Hematopoietic multipotent progenitor cell treated with erythropoietin and hydrocortisone succinate and interleukin-3 and kit ligand, for 8 days (in vitro differentiated cells): ENCODE data around the gene NOL4L.

Experiments used
- DNase-seq: peaks from one replicate; pipeline ENCODE4 v3.0.0-alpha.2; 2015

The NOL4L gene

DNA sequence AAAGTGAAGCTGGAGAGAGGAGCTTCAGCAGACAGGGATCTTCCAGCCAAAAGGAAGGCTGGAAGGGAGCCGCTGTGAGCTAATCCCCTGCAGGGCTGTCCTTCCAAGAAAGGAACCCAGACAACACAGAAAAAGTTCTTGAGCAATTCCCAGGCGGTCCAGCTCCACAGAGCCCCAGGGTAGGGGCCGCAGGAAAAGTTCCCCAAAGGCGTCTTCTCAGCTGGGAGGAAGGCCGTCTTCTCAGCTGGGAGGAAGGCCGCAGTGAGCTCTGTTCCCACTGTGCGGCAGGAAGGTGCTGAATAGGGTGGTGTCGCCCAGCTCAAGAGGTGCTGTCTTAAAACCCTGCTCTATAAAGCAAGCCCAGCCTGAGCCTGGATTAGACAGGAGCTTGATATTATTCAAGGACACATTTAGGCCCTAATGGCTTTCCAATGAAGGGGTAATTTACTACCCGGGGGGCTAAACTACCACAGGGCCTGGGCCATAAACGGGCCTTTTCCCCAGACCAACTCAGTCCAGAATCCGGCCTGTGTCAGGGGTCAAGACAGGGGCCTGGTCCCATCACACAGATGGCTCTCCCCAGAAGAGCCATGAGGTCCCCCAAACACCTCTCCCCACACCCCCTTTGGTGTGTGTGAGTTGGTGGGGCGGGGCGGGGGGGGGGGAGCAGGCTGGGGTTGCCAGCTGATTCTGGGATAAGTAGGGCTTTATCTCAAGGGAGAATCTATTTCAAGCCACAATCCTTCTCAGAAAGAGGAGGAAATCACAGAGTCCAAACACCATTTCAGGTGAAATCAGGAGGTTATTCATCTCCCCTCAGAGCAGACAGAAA, 103.6 kb downstream of the NOL4L start:
- DNase-seq: no peak

DNA sequence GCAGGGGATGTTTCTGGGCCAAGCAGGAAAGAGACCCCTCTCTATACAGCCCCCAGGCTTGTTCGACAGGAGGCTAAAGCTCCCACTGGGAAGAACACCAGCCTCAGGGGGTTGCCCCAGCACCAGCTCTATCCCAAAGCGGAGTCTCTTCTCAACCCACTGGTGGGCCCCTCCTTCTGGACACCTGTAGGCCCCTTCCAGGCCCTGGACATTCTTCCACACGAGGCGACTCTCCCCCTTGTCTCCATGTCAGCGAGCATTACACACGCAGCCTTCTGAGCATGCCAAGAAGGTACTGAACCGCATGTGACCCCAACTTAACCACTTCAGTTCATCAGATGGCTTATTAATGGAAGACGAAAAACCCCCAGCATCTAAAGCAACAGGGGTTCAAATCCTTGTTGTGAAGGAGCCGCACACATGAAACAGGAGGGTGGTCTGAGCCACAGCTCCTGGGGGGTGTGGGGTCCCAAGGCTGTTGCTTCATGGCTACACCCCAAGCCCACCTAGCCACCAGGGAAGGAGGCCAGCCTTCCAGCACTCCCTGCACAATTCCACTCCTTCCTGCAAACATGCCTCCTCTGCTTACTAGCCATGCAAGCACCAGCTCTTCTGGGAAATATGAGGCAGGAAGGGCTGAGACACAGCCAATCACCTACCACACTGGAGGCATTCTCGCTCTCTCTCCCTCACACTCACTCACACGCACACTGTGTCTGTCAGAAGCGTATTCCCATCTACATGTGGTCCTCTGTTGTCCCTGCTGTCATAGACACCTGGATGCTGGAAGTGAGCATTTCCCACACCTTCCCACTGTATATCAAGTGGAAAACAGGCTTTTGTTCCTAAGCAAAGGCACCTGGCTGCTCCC, 104.5 kb downstream of the NOL4L start:
- no peak for DNase-seq

DNA sequence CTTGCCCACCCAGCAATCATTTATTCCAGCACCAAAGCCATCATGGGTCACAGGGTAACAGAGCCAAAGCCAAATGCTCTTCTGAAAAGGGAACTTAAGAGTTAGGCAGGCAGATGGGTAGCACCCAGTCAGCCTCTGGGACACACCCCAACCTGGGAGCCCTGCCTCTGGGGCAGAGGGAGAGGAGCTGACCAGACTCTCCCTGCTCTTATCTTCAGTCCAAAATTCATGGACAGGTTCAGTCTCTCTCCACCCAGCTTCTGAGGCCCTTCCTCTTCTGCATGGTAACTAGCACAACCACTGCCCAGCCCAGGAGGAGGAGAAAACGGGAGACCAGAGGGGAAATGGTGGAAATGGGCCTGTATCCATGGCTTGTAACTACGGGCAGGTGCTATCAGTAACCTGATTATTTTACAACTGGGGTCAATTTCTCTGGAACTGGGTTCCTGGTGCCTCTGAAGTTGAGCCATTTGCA, 105.4 kb downstream of the NOL4L start:
- no peak for DNase-seq

DNA sequence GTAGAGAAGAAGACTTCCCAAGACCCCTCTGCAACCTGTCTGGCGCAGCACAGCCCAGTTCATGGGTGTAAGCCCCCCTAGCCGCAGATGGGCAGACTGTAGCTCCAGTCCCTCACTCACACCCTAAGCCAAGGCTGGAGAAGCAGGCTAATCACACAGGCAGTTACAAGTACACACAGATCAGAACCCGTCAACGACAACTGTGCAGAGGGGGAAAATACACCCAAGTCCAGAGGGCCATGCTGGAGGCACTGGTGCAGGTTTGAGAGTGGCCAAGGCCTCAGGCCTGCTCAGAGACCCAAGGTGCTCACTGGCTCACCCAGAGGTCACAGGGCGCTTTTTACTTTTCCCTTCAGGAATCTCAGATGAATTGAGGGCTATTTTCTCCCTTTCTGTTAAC, 106.1 kb downstream of the NOL4L start:
- no peak for DNase-seq

DNA sequence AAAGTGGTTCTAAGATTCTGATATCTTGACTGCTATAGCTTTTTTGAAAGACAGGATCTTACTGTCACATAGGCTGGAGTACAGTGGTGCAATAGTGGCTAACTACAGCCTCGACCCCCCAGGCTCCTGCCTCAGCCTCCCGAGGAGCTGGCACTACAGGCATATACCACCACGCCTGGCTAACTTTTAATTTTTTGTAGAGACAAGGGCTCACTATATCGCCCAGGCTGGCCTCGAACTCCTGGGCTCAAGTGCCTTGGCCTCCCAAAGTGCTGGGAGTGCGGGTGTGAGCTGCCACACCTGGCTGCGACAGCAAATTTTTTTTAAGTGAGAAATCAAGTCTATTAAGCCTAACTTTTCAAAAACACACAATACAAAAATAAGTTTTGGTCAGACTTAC, 106.6 kb downstream of the NOL4L start:
- no peak for DNase-seq

DNA sequence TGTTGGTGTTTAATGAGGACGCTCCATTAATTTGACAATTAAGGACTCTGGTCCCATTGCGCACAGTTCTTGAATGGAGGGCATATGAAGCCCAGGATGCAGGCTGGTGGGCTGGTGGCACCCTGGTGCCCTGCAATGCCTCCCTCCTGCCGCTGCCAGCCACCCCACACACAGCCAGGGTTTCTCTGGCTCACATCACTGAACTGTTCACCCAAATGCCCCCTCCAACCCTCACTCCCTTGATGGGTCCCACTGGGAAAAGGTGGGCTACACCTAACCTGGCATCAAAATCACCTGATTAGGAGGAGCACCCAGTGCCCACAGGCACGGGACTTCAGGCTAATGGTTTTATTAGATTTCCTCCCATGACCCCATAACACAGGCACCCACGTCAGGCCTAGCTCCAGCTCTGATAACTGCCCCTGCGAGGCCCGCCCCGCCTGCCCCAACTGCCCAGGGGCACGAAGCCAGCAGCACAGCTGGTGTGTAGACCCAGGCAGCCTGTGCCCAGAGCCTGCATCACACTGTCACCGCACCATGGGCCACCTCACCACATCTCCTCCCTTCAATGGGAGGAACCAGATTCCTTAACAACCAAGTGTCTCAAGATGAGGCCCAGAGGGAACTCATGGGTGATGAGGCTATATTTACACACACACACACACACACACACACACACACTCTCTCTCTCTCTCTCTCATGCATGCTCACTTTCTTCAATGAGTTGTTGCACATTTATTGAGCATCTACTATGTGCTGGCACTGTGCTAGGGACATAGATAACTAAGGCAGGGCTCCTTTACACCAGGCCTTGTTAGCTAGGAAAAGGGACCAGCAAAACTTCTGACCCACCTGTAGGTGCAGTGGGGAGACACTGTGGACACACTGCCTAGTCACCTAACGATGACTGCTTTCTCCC, 107.3 kb downstream of the NOL4L start:
- DNase-seq: peak; percentile 83

DNA sequence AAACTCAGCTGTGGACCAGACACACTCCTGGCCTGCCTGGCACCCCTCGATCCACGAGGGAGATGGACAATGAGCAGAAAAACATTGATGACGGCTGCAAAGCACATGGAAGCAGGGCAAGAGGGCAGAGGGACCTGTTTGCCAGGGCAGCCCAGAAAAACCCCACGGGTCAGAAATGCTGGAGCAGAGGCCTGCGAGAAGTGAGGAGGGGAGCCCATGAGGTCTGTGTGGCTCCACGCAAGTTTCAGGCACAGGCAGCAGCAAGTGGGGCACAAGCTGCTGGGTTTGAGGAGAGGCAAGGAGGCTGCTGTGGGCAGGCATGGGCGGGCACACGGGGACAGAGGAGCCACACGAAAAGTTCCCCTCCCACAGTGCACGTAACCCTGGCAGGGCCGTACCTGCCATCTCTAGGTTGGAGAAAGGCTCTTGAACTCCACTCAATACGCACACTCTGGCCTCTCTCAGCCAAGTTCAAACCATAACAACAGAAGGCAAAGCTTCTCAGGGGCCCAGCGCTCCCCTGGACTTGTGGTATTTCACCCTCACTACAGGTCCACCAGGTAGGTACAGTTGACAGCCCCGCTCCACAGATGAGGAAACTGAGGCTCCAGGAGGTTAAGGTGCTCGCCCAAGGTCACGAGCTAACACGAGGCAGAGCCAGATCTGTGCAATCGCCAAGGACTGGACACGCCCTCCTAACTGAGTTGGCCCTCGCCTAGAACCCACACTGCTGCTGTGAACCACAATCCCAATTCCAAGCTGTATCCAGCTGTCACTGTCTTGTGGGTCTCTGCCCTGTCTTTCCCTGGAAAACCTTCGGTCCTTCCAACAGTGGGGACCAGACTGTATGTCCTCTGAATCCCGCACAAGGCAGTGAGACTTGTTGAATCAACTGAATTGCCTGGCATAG, 108.2 kb downstream of the NOL4L start:
- peak; percentile 62 for DNase-seq

DNA sequence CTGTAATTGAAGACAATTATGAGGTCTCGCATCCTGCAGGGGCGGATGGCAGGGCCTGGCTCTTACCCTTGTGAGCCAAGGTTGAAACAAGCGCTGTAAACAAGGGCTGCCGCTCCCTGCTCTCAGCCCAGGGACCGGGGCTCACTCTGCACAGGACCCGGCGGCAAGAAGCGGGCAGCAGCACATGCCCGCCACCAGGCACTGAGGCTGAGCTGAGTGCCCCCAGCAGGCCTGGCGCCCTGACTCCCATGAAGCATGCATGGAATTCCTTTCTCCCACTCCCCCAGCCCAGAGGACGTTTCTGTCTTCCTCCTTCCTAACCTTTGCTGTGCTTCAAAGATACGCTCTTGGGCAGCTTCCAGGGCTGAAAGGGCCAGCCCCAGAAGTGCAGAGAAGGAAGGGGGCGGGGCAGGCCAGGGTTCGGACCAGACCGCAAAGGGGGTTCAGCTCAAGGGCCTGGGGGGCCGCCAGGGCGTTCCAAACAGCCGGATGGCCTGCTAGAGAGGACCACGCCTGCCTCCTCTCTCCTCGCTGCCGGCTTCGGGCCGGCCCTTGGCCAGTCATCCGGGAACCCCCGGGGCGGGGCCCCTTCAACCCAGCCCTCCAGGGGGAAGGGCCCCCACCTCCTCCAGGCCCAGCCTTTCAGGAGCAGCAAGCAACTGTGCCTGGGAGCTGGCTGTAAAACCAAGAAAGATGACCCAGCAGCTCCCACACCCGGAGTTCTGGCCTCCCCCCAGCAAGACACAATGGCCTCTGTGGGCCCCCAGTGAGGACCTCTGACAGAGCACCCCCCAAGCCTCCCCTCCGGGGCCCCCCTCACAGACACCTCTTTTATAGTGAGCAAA, 109.9 kb downstream of the NOL4L start:
- peak; percentile 92 for DNase-seq

DNA sequence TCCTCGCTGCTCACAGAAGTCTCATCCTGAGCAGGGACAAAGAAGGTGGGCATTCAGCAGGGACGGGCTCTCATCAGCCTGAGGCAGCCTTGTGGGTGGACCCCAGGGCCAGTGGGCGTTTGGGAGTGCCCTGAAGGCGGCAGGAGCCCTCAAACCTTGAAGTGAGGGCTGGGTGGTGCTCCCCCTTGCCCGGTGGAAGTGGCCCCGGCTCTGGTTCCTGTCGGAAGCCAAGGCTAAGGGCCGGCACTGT, 110.5 kb downstream of the NOL4L start:
- DNase-seq: no peak

DNA sequence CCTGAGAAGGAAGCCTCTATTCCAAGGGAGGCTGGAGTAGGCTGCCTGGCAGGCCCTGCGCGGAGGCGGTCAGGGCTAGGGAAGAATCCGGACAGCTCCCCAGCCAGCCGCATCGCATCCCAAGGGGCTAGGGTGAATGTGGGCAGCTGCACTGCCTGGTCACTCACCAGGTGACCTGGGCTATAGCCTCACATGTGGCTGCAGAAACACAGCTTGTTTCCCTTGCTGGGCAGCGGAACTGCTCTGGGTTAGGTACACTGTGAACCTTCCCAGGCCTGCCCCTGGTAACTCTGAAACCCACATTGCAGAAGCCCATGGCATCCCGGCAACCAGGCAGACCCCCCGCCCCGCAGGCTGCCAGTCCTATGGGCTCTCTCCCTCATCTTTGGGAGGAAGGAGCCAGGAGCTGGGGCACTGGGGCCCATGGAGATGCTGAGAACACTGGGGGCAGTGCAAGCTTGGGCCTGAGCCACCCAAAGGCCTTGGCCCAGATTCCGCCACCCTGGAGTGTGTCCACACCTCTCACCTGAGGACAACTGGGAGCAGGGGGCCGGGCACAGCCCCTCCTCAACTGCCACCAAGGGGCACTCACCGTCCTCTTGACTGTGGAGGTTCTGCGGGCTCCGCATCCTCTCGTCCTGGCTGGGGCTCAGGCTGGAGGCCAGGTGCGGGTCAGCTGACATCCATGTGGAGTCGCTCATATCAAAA, 111.0 kb downstream of the NOL4L start:
- no peak for DNase-seq

DNA sequence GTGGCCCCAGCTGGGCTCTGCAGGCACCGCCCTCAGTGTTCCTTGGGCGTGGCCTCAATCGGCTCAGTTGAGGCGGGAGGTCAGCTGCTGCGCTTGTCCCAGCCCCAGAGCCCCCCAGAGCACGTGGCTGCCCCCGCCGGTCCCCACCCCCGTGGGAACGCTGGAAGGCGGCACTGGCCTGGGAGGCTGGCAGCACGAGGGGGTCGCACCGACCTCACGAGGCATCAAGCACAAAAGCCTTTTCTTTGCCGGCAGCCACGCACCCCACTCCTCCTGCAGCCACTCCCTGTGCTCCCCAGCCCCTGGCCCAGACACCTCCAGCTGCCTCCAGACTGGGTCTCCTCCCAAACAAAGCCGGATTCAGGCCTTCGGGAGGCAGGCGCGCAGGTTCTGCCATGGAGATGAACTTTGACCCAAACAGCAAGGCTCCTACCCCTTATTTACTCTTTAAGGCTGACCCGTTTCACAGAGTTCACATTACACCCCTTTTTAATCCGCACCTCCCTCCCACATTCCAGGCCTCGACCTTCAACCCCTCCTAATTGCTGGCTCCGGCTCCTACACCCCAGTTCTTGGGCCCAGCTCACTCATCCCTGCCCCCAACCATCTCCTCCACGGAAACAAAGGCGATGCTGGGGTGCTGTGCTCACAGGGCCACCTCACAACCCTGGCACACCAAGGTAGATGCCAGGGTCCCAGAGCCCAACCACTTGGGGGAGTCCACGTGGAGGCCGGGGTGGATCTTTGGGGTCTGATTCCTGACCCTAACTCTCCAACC, 111.7 kb downstream of the NOL4L start:
- DNase-seq: no peak

DNA sequence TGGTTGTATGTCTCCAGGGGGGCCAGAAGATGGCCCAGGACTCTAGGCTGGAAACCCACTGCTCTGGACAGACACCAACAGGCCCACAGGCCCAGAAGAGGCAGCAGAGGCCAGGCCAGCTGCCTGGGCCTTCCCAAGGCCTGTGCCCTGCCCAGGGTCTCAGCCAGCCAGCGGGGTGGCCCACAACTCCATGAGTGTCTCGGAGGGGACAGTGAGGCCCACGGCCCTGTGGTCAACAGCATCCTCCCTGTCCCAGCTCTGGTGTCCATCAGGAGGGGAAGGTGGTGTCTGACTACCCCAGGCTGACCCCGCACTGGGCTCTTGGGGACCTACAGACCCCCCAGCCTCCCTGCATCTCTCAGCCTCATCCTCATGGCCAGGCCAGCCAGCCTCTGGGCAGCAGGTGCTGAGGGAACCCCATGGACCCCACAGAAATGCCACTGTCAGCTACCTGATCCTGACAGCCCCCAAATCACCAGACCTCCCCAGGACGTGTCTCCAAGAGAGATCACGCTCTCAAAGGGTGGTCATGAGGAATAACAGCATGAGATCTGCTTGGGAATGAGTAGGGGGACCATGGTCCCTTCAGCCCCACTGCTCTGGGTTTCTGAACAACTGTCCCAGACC, 112.4 kb downstream of the NOL4L start:
- DNase-seq: no peak

DNA sequence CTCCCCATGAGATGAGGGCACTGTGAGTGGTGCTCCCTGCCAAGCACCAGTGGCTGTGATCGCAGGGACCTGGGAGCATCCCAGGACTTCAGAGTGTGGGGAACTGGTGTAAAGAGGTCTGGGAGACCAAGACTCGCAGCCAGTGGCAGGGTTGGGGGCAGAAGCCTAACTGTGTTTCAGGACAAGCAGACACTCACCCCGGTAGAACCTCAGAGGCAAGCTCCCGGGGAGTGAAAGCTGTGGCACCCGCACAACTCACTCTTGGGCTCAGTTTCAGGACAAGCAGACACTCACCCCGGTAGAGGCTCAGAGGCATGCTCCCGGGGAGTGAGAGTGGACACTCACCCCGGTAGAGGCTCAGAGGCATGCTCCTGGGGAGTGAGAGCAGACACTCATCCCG, 114.2 kb downstream of the NOL4L start:
- no peak for DNase-seq

DNA sequence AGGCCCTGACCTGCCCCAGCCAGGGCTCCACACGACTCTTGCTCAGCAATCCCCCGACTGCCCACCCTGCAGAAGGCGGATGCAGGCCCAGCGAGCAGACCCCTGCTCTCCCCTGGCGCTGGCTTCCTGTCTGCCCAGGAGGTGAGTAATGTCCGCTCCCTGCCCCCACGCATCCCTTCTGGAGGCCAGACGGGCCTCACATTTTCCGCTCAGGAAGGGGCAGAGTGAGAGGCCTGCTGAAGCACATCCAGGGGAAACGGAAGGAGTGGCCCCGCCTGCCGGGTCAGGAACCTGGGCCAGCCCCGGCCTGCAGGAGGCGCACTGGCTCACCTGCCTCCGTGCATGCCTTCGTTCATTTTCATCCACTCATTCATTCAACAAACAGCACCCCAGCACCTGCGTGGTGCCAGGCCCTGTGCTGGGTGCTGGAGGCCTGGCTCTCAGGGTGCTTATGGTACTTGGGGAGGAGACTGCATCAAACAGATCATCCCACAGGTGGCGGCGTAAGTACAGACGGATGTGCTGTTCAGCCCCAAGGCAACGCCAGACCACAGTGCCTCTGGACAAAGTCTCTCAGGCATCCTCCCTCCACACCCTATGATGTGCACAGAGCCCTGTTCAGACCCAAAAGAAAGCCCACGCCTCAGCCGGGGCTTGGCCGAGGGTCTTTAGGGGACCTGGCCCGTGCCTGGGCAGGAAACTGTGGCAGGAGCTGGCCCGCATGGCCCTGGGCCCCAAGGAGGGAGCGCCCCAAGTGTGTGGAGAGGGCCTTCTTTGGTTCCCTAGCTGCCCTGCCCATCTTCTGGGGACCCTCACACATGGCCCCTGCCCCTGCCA, 114.9 kb downstream of the NOL4L start:
- peak; percentile 70 for DNase-seq

DNA sequence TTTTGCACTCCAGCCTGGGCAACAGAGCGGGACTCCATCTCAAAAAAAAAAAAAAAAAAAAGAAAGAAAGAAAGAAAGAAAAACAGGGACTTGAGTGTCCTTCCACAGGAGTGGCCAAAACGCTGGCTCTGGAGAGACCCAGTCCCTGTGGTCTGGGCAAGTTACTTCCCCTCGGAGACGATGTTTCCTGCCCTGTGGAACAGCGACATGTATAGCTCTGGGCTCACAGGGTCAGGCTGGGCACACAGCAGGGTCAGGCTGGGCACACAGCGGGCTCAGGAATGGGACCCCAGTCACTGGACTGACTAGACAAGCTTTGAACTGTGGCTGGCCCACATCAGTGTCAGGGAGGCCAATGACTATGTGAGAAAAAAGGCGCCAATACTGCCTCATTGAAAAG, 116.3 kb downstream of the NOL4L start:
- no peak for DNase-seq

DNA sequence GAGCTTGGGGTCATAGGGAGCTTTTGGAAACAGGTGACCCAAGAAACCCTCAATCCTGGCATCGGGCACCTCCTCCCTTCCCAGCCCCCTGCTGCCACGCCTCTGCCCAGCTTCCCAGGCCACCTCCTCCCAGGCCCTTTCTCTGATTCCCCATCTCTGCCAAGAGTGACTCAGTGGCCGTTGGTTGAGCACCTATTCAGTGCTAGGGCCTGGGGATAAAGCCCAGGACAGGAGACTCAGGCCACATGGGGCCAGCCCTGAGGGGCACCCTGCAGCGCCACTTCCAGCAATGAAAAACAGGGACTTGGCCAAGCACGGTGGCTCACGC, 116.9 kb downstream of the NOL4L start:
- no peak for DNase-seq

DNA sequence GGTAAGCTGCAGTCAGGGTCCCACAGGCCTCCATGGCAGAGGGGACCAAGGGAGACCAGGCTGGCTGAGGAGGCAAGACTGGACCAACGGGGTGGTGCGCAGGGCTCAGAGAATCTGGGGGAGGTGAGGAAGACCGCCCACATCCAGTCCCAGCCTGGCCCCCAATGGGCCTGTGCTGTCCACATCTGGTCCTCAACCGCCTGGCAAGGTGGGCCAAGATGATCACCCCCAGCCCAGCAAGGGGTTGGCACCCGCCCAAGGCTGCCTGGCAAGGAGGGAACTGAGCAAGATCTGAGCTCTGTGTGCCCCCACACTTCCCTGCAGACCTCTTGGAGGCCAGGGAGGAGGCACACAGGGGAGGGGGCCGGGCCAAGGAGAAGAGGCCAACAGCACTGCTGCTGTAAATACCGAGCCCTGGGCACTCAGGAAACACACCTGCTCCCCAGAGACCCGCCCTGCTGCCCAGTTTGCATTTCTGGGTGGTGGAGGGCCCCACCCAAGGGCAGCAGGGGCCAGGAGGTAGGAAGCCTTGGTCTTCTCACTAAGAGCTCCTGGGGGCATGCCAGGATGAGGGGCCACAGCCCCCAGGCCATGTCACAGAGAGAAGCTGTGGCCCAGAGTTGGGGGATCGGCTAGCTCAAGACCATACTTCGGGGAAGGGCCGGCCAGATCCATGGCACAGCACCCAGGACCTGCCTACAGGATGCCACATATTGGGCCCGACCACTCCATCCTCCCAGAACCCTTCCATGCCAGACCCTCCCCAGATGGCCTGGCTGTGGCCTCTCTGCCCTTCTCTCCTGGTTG, 117.4 kb downstream of the NOL4L start:
- no peak for DNase-seq
